ENCODE data around the gene UGT3A1.

- TF ChIP-seq POLR2AphosphoS5 (IDR thresholded peaks at IDR 0.05; ENCODE audit: low read depth, low read length) (no peak), TAF1 (IDR thresholded peaks at IDR 0.05; ENCODE audit: low read depth, low read length) (no peak)
Measured at GRCh38 chr5:35922468-35922867, 68.7 kb downstream of the UGT3A1 start.
